ENCODE data around the gene ARHGEF28.

Gene ARHGEF28

GRCh38 chr5:73648515-73648914 lies 22.5 kb downstream of the ARHGEF28 start:
- in situ Hi-C loops (cut with HindIII; ENCODE audit: low sequenced_read_pairs): no loop called here

- in situ Hi-C loops (cut with HindIII; ENCODE audit: low sequenced_read_pairs): no loop called here
Observed at GRCh38 chr5:73649926-73650325, 23.9 kb downstream of the ARHGEF28 start.

- in situ Hi-C loops (cut with HindIII; ENCODE audit: low sequenced_read_pairs): no loop called here
Observed at GRCh38 chr5:73652391-73652790, 26.4 kb downstream of the ARHGEF28 start.

- in situ Hi-C loops (cut with HindIII; ENCODE audit: low sequenced_read_pairs): no loop called here
Observed at GRCh38 chr5:73654171-73654811, 28.3 kb downstream of the ARHGEF28 start.

GRCh38 chr5:73654819-73655318 lies 28.9 kb downstream of the ARHGEF28 start:
- in situ Hi-C loops (cut with HindIII; ENCODE audit: low sequenced_read_pairs): no loop called here

- in situ Hi-C loops (cut with HindIII; ENCODE audit: low sequenced_read_pairs): no loop called here
Observed at GRCh38 chr5:73655521-73656160, 29.6 kb downstream of the ARHGEF28 start.

- in situ Hi-C loops (cut with HindIII; ENCODE audit: low sequenced_read_pairs): no loop called here
Observed at GRCh38 chr5:73661753-73662152, 35.8 kb downstream of the ARHGEF28 start.

GRCh38 chr5:73663161-73663859 lies 37.3 kb downstream of the ARHGEF28 start:
- in situ Hi-C loops (cut with HindIII; ENCODE audit: low sequenced_read_pairs): no loop called here

GRCh38 chr5:73663860-73664240 lies 37.9 kb downstream of the ARHGEF28 start:
- in situ Hi-C loops (cut with HindIII; ENCODE audit: low sequenced_read_pairs): no loop called here

GRCh38 chr5:73664796-73665195 lies 38.8 kb downstream of the ARHGEF28 start:
- in situ Hi-C loops (cut with HindIII; ENCODE audit: low sequenced_read_pairs): no loop called here

- in situ Hi-C loops (cut with HindIII; ENCODE audit: low sequenced_read_pairs): no loop called here
Observed at GRCh38 chr5:73666891-73667290, 40.9 kb downstream of the ARHGEF28 start.

GRCh38 chr5:73668017-73668416 lies 42.0 kb downstream of the ARHGEF28 start:
- in situ Hi-C loops (cut with HindIII; ENCODE audit: low sequenced_read_pairs): no loop called here

- in situ Hi-C loops (cut with HindIII; ENCODE audit: low sequenced_read_pairs): no loop called here
Observed at GRCh38 chr5:73668486-73669111, 42.6 kb downstream of the ARHGEF28 start.

- in situ Hi-C loops (cut with HindIII; ENCODE audit: low sequenced_read_pairs): no loop called here
Observed at GRCh38 chr5:73670731-73671130, 44.7 kb downstream of the ARHGEF28 start.

GRCh38 chr5:73672132-73672531 lies 46.1 kb downstream of the ARHGEF28 start:
- in situ Hi-C loops (cut with HindIII; ENCODE audit: low sequenced_read_pairs): no loop called here

- in situ Hi-C loops (cut with HindIII; ENCODE audit: low sequenced_read_pairs): no loop called here
Observed at GRCh38 chr5:73673161-73673591, 47.2 kb downstream of the ARHGEF28 start.

- in situ Hi-C loops (cut with HindIII; ENCODE audit: low sequenced_read_pairs): no loop called here
Observed at GRCh38 chr5:73674669-73675004, 48.6 kb downstream of the ARHGEF28 start.

- in situ Hi-C loops (cut with HindIII; ENCODE audit: low sequenced_read_pairs): no loop called here
Observed at GRCh38 chr5:73678322-73678740, 52.3 kb downstream of the ARHGEF28 start.

- in situ Hi-C loops (cut with HindIII; ENCODE audit: low sequenced_read_pairs): no loop called here
Observed at GRCh38 chr5:73678807-73679206, 52.8 kb downstream of the ARHGEF28 start.

GRCh38 chr5:73682176-73682575 lies 56.2 kb downstream of the ARHGEF28 start:
- in situ Hi-C loops (cut with HindIII; ENCODE audit: low sequenced_read_pairs): no loop called here

GRCh38 chr5:73684691-73685090 lies 58.7 kb downstream of the ARHGEF28 start:
- in situ Hi-C loops (cut with HindIII; ENCODE audit: low sequenced_read_pairs): no loop called here

GRCh38 chr5:73686912-73687311 lies 60.9 kb downstream of the ARHGEF28 start:
- in situ Hi-C loops (cut with HindIII; ENCODE audit: low sequenced_read_pairs): no loop called here

Data from DLD1 (cell line).